Left lobe of liver (tissue), 2 donors: ENCODE data around the gene SYDE2. TPM values are rescaled to one million over a fixed set of nuclear protein-coding genes. Genes with fewer than 3 reads are reported as not detected.
A peak's percentile ranks its signal among the peaks of the same experiment; 100 is the strongest.
"Not testable (repeated sequence)": the region's sequence is repeated elsewhere in the genome, so short reads cannot be mapped to it uniquely, and the experiment has no call there.

Experiments used
- ATAC-seq: fragments of 200-7000 bp; cut with Tn5 transposase; one replicate; pipeline ENCODE4 v1.9.1; 2020; ENCODE audit warnings: mild to moderate bottlenecking, moderate library complexity
- DNase-seq: peaks from one replicate; pipeline ENCODE4 v3.0.0-alpha.2; 2020; ENCODE audit warnings: low spot score
- total RNA-seq: library from RNA; stranded (reverse); gene quantifications from one replicate; pipeline ENCODE4 v1.2.1, GENCODE V29; 2021
- donor health status: DM: no; HTN: no; CAD: no; lungs with moderate emphysema.
- donor health status: DM: no; HTN: yes; CAD: no.

SYDE2 gene
- 4.8 TPM for total RNA-seq

- DNase-seq (peak; percentile 91), ATAC-seq (peak; percentile 90)
Measured at GRCh38 chr1:85200463-85201339, at the start of gene SYDE2. Gene SYDE2, minus strand, starts transcription at chr1:85201016. Its CDS starts 20 bp downstream, at chr1:85200996.

GRCh38 chr1:85249042-85249441 is 48.2 kb upstream of the SYDE2 start:
- not testable (repeated sequence) for DNase-seq, ATAC-seq

- no peak for DNase-seq
- no peak for ATAC-seq
Measured at GRCh38 chr1:85245891-85246290, 45.1 kb upstream of the SYDE2 start.

GRCh38 chr1:85245456-85245855 is 44.6 kb upstream of the SYDE2 start:
- DNase-seq (no peak), ATAC-seq (no peak)

GRCh38 chr1:85244271-85245061 is 43.6 kb upstream of the SYDE2 start:
- DNase-seq (no peak), ATAC-seq (no peak)

- DNase-seq: no peak
- ATAC-seq: no peak
Measured at GRCh38 chr1:85243372-85243771, 42.6 kb upstream of the SYDE2 start.

- ATAC-seq (no peak), DNase-seq (no peak)
Measured at GRCh38 chr1:85240643-85241042, 39.8 kb upstream of the SYDE2 start.

GRCh38 chr1:85240174-85240601 is 39.4 kb upstream of the SYDE2 start:
- ATAC-seq: peak; percentile 92

GRCh38 chr1:85237613-85238012 is 36.8 kb upstream of the SYDE2 start:
- no peak for DNase-seq
- no peak for ATAC-seq

More at GRCh38 chr1:85240174-85240601, 39.4 kb upstream of the SYDE2 start:
- DNase-seq: no peak

- no peak for DNase-seq
- ATAC-seq: no peak
Measured at GRCh38 chr1:85230305-85230977, 29.6 kb upstream of the SYDE2 start.

- no peak for ATAC-seq
- DNase-seq: no peak
Measured at GRCh38 chr1:85229574-85230097, 28.8 kb upstream of the SYDE2 start.

- DNase-seq (no peak), ATAC-seq (no peak)
Measured at GRCh38 chr1:85228972-85229371, 28.2 kb upstream of the SYDE2 start.

- DNase-seq (no peak), ATAC-seq (no peak)
Measured at GRCh38 chr1:85225624-85226380, 25.0 kb upstream of the SYDE2 start.

- no peak for ATAC-seq
- DNase-seq: no peak
Measured at GRCh38 chr1:85224734-85225623, 24.2 kb upstream of the SYDE2 start.

GRCh38 chr1:85224295-85224694 is 23.5 kb upstream of the SYDE2 start:
- DNase-seq: no peak
- ATAC-seq: no peak

- DNase-seq (no peak), ATAC-seq (no peak)
Measured at GRCh38 chr1:85223334-85223733, 22.5 kb upstream of the SYDE2 start.

GRCh38 chr1:85220756-85221201 is 20.0 kb upstream of the SYDE2 start:
- ATAC-seq (no peak), DNase-seq (no peak)

GRCh38 chr1:85219853-85220610 is 19.2 kb upstream of the SYDE2 start:
- ATAC-seq: no peak
- no peak for DNase-seq
